GM19397 (cell line): ENCODE data around the gene MINAR1.

Experiments used
- ATAC-seq: cut with Tn5 transposase; IDR thresholded peaks from one replicate; pipeline ENCODE4 v1.9.1; 2021; ENCODE audit warnings: mild to moderate bottlenecking, moderate library complexity; ENCODE audit not compliant: unreplicated experiment

Gene MINAR1

DNA sequence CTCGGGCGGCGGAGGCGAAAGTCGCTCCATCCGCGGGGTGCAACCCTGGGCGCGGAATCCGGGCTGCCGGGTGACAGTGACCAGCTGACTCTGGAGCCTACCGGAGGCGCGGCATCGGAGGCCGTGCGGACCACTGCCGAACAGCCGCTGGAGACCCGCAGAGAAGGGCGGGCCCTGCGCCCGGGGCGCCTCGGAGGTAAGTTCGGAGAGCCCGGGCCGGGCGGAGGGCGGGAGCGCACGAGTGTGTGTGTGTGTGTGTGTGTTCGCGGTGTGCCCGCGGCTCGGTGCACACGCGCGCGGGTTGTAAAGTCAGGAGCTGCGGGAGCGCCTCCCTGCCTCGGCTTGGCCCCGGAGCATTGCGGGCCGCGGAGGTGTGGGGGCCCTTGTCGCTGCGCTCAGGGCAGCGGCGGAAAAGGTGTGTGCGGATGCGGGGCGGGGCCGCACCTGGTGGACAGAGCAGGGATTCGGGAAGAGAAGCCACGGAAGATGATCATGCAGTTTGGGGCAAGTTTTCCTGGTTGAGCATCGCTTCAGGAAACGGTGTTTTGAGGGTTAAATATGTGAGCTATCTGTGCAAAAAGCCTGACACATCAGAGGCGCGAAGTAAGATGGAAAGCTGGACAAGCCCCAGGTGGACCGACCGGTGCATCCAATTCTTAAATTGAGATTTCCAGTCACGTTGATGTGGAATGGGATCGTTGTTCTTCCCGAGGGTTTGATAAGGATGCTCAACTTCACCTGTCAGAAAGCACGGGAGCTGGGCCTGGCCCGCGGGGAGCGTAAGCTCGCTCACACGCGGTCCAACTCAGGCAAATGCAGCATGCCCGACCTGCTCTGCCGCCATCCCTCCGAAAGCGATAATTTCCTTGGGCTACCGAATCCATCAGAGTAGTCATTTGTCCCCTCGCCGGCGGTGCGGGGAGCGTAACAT, 474 bp downstream of the MINAR1 start:
- no peak for ATAC-seq

DNA sequence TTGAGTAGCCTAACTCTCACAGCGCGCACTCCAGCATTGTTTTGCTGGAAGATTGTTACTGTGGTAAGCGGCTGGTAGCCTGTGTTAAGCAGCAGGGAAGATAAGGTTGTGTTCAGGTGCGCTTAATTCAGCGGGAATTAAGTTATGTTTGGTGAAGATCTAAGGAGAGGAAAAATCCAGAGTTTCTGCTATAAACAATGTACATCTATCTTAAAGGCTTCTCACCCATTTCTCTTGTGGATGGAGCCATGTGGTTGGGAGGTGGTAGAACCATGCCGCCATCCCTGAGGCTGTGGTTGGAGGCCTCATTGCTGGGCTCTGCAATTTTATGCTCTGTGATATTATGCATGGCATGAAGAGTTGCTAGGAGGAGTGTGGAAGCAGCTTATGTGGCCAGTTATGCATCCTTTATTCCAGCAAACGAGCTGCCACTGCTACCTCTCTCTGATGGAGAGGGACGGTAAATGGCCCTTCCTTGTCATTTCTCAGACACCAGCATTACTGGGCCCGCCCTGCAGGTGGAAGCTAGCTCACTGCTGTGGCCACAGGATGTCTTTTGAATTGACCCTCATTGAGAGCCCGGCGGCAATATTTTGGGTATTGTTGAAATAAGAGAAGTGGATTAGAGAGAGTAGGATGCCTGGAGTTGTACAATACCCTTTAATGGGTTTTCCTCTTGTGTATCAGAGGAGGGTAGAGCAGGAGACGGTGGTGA, 1.3 kb downstream of the MINAR1 start:
- no peak for ATAC-seq

DNA sequence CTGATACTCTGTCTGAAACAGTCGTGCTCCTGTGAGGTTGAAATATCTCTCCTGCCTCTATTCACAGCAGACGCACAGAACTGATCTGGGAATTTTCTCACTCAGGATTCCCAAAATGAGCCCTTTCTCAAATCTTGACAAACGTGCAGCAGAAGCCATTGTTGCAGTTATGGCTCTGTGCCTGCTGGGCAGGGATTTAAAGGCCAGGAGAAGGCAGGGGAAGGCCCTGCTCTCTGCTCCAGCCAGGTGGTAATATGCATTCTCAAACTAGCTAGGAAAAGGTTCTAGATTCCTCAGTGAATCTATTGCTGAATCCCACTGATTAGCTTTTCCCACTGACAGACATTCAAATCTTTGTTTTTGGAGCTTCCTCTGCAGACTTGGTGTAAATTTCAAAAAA, 2.2 kb downstream of the MINAR1 start:
- no peak for ATAC-seq

DNA sequence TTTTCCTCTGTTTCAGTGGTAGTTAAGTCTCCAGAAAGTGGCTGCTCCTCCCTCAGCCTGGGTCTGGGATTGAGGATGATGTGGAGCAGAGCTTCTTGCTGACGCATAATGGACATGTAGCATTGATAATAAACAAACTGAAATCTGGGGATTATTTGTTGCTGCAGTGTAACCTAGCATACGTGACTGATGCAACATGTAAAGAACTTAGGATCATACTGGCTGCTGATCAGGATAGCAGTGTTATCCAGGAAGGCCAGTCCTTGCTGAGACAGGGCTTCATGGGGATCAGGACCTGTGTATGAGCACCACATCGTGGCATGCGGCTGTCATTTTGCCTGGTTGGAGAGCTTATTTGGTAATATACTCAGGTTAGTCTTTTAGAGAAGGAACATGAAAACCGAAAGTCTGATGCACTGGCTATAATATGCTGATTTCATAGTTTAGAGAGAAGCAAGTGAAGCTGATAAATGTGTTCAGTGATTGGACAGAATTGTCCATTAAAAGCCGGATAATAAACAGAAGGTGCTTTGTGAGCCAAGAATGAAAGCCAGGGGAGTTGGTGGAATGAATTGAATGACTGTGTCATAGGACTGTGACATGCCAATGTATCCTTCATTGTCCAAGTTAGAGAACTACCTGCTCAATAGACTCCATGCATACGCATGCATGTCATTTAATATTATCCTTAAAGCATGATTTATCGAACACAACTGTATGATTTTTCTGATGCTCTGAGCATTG, 4.1 kb downstream of the MINAR1 start:
- ATAC-seq: no peak

DNA sequence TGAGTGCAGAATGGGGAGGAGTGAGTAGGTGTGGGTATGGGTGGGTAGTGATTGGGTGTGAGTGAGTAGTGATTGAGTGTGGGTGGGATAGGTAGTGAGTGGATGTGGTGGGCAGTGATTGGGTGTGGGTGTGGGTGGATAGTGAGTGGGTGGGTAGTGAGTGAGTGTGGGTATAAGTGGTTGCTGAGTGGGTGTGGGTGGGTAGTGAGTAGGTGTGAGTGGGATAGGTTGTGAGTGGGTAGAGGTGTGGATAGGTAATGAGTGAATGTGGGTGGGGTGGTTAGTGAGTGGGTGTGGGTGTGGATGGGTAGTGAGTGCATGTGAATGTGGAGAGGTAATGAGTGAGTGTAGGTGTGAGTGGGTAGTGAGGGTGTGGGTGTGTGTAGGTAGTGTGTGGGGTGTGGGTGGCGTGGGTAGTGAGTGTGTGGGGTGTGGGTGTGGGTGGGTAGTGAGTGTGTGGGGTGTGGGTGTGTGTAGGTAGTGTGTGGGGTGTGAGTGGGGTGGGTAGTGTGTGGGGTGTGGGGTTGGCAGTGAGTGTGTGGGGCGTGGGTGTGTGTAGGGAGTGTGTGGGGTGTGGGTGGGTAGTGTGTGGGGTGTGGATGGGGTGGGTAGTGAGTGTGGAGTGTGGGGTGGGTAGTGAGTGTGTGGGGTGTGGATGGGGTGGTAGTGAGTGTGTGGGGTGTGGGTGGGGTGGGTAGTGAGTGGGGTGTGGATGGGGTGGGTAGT, 5.3 kb downstream of the MINAR1 start:
- no peak for ATAC-seq

DNA sequence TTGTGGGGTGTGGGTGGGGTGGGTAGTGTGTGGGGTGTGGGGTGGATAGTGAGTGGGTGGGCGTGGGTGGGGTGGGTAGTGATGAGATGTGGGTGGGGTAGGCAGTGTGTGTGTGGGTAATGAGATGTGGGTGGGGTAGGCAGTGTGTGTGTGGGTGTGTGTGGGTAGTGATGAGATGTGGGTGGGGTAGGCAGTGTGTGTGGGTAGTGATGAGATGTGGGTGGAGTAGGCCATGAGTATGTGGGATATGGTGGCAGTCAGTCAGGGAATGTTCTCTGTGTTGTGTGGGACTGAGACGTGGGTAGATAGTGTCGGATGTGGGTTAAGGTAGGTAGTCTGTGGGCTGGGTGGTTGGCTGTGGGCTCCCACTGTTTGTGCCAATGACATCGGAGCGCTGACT, 7.1 kb downstream of the MINAR1 start:
- ATAC-seq: no peak

DNA sequence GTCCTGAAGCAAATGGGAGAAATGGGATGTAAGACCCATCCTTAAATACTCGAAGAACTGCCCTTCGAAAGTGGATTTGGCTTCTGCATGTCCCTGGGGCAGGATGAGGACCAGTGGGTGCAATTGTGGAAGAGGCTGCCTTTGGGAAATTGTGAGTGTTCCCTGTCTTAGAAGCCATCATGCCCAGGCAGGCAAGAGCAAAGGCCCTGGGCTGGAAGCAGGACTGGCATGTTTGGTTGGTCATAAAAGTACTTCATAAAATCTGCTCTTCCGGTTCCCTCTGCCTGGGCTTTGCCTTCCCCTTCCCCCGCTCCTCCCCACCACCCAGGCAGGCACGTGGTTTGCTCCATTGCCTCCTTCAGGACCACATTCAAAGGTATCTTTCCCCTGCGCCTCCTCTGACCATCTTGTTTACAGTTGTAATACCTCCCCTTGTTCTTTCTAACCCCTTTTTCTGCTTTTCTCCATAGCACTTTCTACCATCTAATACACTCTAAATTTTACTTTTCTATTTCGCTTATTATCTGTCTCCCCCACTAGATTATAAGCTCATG, 8.3 kb downstream of the MINAR1 start:
- ATAC-seq: no peak

DNA sequence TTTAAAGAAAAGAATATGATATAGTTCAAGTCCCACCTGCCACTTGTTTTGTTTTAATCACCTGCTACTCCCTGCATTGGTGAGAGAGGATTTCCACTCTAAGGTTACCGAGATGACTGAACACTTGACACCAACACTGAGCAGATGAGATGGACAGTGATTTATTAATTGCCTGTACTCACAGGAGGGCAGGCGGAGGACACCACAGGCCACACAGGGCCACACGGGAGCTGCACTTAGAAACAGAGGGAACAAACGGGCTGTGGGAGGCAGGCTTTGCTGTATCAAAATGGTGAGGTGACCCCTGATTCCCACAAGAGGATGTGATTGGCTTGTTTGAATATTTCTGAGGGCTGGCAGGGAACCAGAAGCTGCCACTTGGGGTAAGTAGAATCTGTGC, 10.8 kb downstream of the MINAR1 start:
- no peak for ATAC-seq

DNA sequence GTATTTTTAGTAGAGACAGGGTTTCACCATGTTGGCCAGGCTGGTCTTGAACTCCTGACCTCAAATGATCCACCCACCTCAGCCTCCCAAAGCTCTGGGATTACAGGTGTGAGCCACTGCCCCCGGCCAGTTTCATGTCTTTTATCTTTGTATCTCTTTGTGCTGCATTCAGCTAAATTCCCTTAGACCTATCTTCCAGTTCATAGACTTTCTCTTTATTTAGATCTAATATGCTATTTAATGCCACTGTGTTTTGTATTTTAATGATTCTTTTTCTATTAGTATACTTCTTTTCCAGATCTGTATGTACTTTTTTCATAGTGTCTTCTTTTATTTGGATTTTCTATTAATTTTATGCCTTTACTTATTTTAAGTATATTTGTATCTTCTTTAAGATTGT, 14.9 kb downstream of the MINAR1 start:
- no peak for ATAC-seq

DNA sequence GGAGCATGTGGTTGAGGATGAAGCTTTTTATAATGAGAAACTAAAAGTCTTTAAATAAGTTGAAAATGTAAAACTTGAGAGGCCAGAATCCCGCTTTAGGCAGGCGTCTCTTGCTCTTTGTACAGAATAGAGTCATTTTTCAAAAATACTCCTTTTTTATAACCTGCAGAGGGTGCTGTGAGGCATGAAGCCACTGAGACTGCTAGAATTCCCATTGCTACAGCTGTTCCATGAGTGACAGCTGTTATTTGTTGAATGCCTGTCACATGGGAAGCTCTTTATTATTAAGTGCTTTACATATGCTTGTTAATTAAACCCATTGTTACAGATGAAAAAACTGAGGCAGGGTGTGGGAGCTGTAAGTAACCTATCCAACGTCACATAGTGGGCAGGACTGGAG, 18.5 kb downstream of the MINAR1 start:
- no peak for ATAC-seq

DNA sequence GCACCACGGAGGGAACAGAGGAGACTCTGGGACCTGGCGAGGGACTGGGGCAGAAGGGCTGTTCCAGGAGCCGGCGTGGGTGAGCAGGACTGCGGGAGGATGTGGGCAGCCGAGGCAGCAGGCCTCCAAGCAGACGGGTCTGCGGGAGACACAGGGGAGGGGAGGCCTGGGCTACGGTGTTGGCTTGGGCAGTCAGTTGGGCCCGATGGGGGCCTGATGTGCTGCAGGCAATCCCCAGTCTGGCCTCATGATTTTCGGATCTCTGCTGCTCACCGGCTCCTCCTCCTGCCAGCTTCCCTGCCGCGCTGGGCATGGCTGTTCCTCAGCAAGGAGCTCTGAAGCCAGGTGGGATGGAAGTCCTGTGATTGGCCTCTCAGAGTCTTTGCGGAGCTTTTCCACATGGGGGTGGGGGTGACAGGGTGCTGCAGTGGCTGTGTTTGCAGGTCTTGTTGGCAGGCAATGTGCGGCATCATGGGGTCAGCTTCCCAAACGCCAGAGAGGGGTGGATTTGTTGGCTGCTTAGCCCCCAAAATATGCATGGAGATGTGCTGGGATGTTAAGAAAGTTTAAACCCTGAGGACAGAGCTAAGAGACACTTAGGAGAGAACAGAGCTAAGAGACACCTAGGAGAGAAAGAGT, 19.3 kb downstream of the MINAR1 start:
- ATAC-seq: no peak

DNA sequence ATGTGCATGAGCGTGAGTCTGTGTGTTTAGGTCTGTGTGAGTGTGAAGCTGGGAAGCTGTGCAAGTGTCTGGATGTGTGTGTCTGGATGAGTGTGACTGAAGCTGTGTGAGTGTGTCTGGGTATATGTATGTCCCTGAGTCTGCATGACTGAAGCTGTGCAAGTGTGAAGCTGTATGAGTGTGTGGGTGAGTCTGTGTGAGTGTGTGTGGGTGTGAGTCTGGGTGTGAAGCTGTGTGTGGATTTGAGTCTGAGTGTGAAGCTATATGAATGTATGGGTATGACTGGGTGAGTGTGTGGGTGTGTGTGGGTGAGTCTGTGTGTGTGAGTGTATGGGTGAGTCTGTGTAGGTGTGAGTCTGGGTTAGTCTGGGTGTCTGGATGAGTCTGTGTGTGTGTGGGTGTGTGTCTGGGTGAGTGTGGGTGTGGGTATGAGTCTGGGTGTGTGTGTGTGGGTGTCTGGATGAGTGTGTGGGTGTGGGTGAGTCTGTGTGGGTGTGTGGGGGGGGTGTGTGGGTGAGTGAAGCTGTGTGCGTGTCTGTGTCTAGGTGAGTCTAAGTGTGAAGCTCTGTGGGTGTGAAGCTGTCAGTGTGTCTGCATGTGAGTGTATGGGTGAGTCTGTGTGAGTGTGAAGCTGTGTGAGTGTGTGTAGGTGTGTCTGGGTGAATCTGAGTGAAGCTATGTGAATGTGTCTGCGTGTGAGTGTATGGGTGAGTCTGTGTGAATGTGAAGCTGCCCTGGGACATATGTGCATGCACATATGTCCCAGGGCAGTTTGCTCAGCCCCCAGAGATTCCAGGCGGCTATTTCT, 20.3 kb downstream of the MINAR1 start:
- no peak for ATAC-seq

DNA sequence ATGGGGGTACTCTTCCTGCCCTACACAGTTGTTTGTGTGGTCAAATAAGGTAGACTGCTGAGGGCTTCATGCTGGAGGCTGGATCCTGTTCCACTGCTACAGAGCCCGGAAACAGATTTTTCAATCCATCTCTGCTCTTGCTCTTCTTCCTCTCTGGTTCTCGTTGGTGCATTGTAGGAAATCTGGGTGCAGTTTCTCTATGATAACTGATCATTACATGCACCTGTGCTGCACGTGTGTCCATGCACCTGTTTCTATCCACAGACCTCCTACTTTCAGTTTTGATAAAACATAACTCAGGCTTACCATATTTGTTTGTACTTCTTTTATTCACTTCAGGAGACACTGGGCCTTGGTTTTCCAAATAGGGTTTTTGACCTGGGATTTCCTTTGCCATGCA, 21.3 kb downstream of the MINAR1 start:
- ATAC-seq: no peak

DNA sequence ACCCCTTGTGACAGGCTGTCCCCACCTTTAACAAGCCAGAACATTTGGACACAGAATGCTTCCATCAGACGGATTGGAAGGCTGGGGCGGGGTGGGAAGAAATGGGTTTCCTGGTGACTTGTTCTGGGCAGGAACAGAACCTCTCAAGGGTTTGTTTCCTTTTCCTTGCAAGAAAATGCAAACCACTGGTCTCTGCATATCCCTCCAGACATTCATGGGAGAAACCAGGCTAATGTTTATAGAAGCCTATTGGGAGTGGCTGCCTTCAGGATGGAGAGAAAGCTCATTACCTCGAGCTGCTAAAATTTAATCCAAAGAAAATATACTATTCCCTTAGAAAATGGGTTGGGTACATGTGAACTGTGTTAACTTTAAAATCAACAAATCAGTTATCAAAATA, 21.9 kb downstream of the MINAR1 start:
- ATAC-seq: no peak

DNA sequence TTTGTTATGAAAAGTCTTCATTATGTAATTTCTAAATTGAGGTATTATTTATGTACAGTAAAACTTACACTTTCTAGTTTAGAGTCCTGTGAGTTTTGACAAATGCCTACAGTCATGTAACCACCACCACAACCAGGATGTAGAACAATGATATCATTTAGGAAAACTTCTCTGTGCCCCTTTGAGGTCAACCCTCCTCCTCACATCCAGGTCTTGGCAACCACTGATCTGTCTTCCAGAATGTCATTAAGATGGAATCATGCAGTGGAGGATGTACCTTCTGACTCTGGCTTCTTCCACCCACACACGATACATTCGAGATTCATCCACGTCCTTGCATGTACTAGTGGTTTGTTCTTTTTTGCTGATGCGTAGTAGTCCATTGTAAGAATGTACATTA, 23.2 kb downstream of the MINAR1 start:
- ATAC-seq: no peak

DNA sequence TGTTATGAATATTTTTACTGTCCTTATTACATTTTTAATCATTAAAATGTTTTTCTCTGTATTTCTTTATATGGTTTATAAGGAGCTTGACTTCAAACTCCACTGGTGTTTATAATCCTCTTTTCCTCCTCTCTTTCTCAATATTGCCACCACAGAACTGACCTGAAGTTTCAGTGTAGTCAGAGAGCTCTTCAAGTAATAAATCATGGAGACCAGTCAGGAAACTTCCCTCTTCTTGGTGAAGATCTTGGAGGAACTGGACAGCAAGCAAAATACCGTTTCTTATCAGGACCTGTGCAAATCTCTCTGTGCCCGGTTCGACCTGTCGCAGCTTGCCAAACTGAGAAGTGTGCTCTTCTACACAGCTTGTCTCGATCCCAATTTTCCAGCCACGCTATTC, 23.8 kb downstream of the MINAR1 start:
- no peak for ATAC-seq

DNA sequence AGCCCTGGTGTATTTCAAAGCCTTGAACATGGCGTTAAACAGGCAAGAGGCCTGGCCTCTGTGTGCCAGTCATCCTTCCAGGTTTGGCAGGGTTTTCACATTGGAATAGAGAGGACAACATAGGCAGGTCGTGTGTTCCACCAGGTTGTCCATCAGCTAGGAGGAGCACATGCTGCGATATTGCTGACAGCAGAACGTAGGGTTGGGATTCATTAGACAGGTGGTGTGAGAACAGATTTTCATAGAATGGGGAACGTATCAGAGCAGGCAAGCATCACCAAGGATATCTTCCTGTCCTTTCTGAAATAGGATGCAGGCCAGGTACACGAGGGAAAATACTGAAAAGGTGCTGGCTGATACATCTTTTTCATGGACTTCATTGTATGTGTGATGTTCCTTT, 26.4 kb downstream of the MINAR1 start:
- ATAC-seq: no peak

DNA sequence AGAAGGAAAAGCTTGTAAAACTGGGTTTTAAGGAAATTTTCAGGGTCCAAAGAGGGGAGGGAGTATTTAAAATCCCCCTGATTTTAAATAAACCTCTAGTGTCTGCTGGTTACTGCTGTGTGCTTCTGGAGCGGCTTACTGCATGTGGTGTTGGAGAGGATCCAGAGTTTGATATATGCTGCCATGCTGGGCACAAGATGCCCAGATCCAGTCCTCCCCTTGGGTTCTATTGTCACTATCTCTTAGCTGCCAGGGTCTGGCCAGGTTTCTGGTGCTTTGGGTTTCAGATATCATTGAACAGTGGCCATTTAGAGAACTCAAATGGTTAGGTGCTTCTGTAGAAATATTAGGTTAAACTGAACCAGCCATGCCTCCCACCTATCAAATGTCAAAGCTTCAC, 27.5 kb downstream of the MINAR1 start:
- ATAC-seq: no peak

DNA sequence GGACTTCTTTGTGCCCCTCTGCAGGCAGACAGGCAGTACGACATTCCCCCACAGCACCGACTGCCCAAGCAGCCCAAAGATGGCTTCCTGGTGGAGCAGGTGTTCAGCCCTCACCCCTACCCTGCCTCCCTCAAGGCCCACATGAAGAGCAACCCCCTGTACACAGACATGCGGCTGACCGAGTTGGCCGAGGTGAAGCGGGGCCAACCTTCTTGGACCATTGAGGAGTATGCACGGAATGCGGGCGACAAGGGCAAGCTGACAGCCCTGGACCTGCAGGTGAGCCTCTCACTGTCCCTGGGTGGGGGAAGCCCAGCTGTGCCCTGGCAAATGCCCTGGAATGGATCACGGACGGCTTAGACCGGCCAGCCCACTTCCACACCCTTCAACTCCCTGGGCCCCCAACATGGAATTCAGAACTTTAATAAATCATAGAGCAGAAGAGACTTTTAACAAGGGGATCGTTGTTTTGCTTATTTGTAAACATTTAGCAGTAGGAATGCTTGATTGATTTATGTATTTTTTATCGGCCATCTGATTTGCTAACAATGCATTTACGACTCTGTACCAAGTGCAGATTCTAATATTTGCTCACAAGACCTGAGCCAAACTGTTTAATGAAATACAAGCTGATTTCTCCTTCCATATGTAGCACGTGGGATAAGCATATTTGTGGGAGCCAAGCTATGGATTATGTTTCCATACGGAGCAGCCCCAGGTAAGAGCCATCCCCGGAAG, 31.1 kb downstream of the MINAR1 start:
- ATAC-seq: no peak
